ENCODE measurements around the gene RXRA. TPM values are rescaled to one million over a fixed set of nuclear protein-coding genes. Genes with fewer than 3 reads are reported as not detected.

The RXRA gene
- total RNA-seq, 6 experiments from 2014 or later, result 105 to 165 (median 131) TPM

GRCh38 chr9:134425812-134426211 lies 99.6 kb downstream of the RXRA start:
- ATAC-seq, result no peak
- Histone ChIP-seq H3K4me1 (peaks cover 0 to 36% (median 7%) of the 10 kb centered on the region in 4 donors), H3K36me3 (peaks cover 0 to 59% (median 37%) of the 10 kb centered on the region in 4 donors), H3K9me3 (no peaks in the 10 kb centered on the region), H3K27ac (no peak overlapping the region), H3K27me3 (no peaks in the 10 kb centered on the region), H3K4me3 (no peak overlapping the region)
- intact Hi-C loops (cut with DNase I), result no loop called here
- WGBS (ENCODE audit: insufficient coverage, low coverage, low lambda C conversion rate, missing lambda C conversion rate), result no CpG with 5 or more reads among the region's 9 CpGs
- TF ChIP-seq POLR2A (IDR thresholded peaks at IDR 0.05) (no peak), CTCF (IDR thresholded peaks at IDR 0.05) (no peak)
- DNase-seq, result no peak

GRCh38 chr9:134426436-134426835 lies 100.2 kb downstream of the RXRA start:
- ATAC-seq (no peak), DNase-seq (no peak)
- no peak for TF ChIP-seq POLR2A (IDR thresholded peaks at IDR 0.05)
- no peak for TF ChIP-seq CTCF (IDR thresholded peaks at IDR 0.05)
- Histone ChIP-seq H3K27ac (no peak overlapping the region), H3K9me3 (no peaks in the 10 kb centered on the region), H3K27me3 (no peaks in the 10 kb centered on the region), H3K36me3 (peaks cover 0 to 56% (median 33%) of the 10 kb centered on the region in 4 donors), H3K4me1 (peaks cover 0 to 36% (median 5%) of the 10 kb centered on the region in 4 donors), H3K4me3 (no peak overlapping the region)
- WGBS (ENCODE audit: insufficient coverage, low coverage, low lambda C conversion rate, missing lambda C conversion rate), result no CpG with 5 or more reads among the region's 15 CpGs
- intact Hi-C loops (cut with DNase I), result no loop called here

GRCh38 chr9:134427153-134427782 lies 101.0 kb downstream of the RXRA start:
- 72% methylated on average over 12 of the region's 24 CpGs for WGBS (ENCODE audit: insufficient coverage, low coverage, low lambda C conversion rate, missing lambda C conversion rate)
- DNase-seq (no peak), ATAC-seq (no peak)
- H3K4me1 ChIP-seq, result peaks cover 0 to 41% (median 7%) of the 10 kb centered on the region in 4 donors
- no peak overlapping the region for H3K27ac ChIP-seq
- no peaks in the 10 kb centered on the region for H3K27me3 ChIP-seq
- TF ChIP-seq POLR2A (IDR thresholded peaks at IDR 0.05) (no peak), CTCF (IDR thresholded peaks at IDR 0.05) (no peak)
- H3K4me3 ChIP-seq, result no peak overlapping the region
- H3K9me3 ChIP-seq, result no peaks in the 10 kb centered on the region
- H3K36me3 ChIP-seq, result peaks cover 0 to 62% (median 30%) of the 10 kb centered on the region in 4 donors
- intact Hi-C loops (cut with DNase I), result no loop called here

GRCh38 chr9:134428559-134428958 lies 102.3 kb downstream of the RXRA start:
- no peaks in the 10 kb centered on the region for H3K9me3 ChIP-seq
- H3K4me1 ChIP-seq, result peaks cover 0 to 35% (median 11%) of the 10 kb centered on the region in 4 donors
- H3K36me3 ChIP-seq, result peaks cover 0 to 53% (median 25%) of the 10 kb centered on the region in 4 donors
- TF ChIP-seq CTCF (IDR thresholded peaks at IDR 0.05) (no peak), POLR2A (IDR thresholded peaks at IDR 0.05) (no peak)
- H3K4me3 ChIP-seq, result no peak overlapping the region
- no peak overlapping the region for H3K27ac ChIP-seq
- no peaks in the 10 kb centered on the region for H3K27me3 ChIP-seq
- no peak for DNase-seq
- intact Hi-C loops (cut with DNase I), result no loop called here
- no peak for ATAC-seq
- 88% methylated on average over 4 of the region's 14 CpGs for WGBS (ENCODE audit: insufficient coverage, low coverage, low lambda C conversion rate, missing lambda C conversion rate)
